ENCODE measurements around the gene SNTB2.
A peak's percentile ranks its signal among the peaks of the same experiment; 100 is the strongest.

Gene SNTB2

DNA sequence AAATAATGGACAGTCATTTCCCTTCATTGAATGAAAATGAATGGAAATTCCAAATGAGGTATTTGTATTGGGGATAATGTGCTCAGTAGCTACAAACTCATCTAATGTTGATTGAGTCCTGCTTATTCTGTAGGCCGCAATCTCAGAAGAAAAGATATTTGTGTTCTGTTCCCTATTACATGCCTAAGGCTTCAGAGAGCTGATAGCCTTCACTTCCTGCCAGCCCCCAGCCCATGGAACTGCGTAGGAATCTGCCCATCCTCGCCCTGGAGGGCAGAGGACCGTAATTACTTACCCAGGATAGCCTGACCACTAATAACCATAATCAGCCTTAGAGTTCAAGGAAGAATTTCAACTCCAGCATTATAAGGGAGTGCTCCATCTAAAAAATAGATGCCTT, 17.9 kb upstream of the SNTB2 start:
- Histone ChIP-seq H3K9ac (ENCODE audit: low read depth, low read length) (no peak overlapping the region), H3K36me3 (ENCODE audit: insufficient read depth, low read length) (peaks cover 34% of the 10 kb centered on the region), H3K4me1 (ENCODE audit: insufficient read depth, low read length) (peaks cover 16% of the 10 kb centered on the region), H3K9me3 (ENCODE audit: control insufficient read depth, insufficient read depth, low read length) (no peaks in the 10 kb centered on the region)

DNA sequence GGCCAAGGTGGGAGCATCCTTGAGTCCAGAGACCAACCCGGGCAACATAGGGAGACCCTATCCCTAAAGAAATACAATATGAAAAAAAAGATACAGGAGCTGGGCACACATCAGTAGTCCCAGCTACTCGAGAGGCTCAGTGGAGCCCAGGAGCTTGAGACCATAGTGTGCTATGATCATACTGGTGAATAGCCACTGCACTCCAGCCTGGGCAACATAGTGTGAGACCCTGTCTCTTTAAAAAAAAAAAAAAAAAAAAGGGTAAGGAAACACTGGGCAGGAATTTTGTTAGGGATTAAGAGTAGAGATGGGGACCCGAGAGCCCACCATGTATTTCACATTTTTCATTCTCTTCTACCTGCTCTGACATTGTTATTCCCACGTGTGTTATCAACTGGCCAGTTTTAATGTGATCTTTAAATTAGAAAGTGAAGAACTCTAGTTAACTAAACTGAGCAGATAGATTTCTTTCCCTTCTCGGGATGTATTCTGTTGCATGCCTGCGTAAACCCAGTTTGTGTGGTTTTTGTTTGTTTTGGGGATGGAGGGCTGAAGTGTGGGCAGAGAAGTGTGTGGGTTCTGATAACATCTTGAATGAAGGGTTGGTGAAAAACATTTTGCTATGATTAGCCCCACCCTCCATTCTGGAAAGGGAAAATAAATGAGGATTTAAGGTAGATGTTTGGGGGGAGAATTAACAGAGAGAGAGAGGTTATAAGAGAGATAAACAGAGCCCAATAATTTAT, 17.2 kb upstream of the SNTB2 start:
- Histone ChIP-seq H3K4me1 (ENCODE audit: insufficient read depth, low read length) (peaks cover 16% of the 10 kb centered on the region), H3K36me3 (ENCODE audit: insufficient read depth, low read length) (peaks cover 32% of the 10 kb centered on the region)

DNA sequence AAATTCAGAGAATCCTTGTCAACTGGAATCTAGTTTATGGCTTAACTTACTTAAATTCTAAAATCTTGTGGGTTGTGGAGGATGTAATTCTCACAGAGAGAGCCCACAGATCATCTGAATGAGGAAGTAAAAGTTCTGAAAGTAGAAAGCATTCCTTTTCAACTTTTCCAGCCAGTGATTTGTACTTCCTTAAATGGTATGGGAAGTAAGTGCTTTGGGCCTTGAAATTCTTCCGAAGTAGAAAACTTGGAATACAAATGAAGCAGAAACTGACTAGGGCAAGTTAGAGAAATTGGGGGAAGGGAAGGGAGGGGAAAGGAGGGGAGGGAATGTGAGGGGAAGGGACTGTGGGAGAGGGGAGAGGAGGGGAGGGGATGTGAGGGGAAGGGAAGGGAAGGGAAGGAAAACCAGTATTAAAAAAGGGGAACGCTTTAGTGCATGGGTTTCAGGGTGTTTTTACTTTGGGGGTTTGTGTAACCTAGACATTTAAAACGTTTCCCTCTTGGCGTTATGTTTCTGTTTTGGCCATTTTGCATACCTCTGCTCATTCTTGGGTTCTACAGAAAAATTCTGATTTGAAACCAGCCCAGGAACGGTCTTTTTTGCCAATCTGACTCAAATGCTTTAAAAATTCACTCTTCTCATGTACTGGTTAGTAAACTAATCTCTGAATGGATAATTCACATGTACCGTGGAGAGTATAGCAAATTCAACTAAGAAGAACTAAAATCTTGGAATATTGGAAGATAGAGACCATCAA, 15.5 kb upstream of the SNTB2 start:
- Histone ChIP-seq H3K9ac (ENCODE audit: low read depth, low read length) (no peak overlapping the region), H3K36me3 (ENCODE audit: insufficient read depth, low read length) (peaks cover 19% of the 10 kb centered on the region), H3K9me3 (ENCODE audit: control insufficient read depth, insufficient read depth, low read length) (no peaks in the 10 kb centered on the region), H3K4me1 (ENCODE audit: insufficient read depth, low read length) (peaks cover 16% of the 10 kb centered on the region)

More for the DNA sequence above, 17.2 kb upstream of the SNTB2 start:
- H3K9ac ChIP-seq (ENCODE audit: low read depth, low read length): no peak overlapping the region
- no peaks in the 10 kb centered on the region for H3K9me3 ChIP-seq (ENCODE audit: control insufficient read depth, insufficient read depth, low read length)

DNA sequence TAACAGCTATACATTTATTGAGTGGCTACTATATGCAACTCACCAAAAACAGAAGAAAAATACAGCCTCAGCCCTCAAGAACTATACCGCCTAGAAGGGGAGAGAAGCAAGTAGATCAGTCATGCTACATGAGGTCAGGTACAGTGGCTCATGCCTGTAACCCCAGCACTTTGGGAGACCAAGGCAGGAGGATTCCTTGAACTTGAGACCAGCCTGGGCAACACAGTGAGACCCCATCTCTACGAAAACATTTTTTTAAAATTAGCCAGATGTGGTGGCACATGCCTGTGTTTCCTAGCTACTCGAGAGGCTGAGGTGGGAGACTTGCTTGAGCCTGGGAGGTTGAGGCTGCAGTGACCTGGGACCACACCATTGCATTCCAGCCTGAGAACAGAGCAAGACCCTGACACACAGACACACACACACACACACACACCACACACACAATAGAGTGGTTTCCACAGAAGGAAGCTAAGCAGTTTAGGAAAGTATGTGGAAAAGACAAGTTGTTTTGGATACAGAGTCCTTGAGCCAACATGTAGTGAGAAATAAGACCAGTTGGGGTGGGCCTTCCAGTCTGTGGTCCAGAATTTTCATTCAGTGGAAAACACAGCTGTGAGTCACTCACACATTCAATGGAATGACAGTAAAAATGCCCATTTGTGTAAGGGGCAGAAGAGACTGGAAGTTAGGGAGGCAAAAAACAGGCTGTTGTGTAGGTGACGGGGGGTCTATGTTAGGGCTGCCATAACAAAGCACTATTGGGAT, 10.7 kb upstream of the SNTB2 start:
- Histone ChIP-seq H3K9ac (ENCODE audit: low read depth, low read length) (no peak overlapping the region), H3K9me3 (ENCODE audit: control insufficient read depth, insufficient read depth, low read length) (no peaks in the 10 kb centered on the region), H3K4me1 (ENCODE audit: insufficient read depth, low read length) (peaks cover 14% of the 10 kb centered on the region), H3K36me3 (ENCODE audit: insufficient read depth, low read length) (no peaks in the 10 kb centered on the region; the same call in 1 of the 2 replicates)

DNA sequence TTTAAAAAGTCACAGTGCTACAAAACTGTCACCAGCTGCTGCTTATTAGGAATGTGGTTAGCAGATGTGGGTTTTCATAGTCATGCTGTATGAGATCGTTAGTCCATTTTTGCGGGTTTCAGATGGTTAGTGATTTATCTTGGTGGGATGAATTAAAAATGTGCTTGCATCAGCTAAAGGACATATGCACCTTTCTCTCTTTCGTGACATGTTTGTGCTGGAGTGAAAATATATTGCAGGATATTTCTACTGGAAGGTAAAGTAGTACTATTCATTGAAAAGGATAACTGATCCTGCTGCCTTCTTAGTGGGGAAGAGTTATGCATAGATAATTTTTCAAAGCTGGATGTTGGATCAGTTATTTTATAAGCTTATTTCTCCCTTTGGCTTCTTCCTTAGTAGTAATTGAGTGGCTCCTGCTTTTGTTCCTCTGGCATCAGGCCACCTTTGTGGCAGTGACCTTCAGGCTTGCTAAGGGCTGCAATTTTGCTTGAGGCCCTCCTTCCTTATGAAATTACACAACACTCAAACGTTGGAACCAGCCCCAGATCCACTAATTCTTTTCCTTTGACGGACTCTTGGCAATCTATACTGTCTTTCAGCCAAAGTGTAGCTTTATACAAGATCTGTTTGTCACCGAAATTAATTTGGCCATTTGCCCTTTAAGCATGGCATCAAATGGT, 7.5 kb upstream of the SNTB2 start:
- no peak overlapping the region for H3K9ac ChIP-seq (ENCODE audit: low read depth, low read length)
- H3K36me3 ChIP-seq (ENCODE audit: insufficient read depth, low read length): no peaks in the 10 kb centered on the region
- H3K9me3 ChIP-seq (ENCODE audit: control insufficient read depth, insufficient read depth, low read length): no peaks in the 10 kb centered on the region
- H3K4me1 ChIP-seq (ENCODE audit: insufficient read depth, low read length): no peaks in the 10 kb centered on the region

DNA sequence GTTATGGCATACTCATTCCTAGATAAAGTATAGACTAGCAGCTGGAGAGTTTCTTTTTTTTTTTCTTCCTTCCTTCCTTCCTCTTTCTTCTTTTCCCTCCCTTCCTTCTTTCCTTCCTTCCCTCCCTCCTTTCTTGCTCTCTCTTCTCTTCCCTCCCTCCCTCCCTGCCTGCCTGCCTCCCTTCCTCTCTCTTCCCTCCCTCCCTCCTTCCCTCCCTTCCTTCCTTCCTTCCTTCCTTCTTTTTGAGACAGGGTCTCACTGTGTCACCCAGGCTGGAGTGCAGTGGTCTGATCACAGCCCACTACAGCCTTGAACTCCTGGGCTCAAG, 7.0 kb upstream of the SNTB2 start:
- Histone ChIP-seq H3K9me3 (ENCODE audit: control insufficient read depth, insufficient read depth, low read length) (no peaks in the 10 kb centered on the region), H3K36me3 (ENCODE audit: insufficient read depth, low read length) (no peaks in the 10 kb centered on the region), H3K9ac (ENCODE audit: low read depth, low read length) (no peak overlapping the region), H3K4me1 (ENCODE audit: insufficient read depth, low read length) (no peaks in the 10 kb centered on the region)

DNA sequence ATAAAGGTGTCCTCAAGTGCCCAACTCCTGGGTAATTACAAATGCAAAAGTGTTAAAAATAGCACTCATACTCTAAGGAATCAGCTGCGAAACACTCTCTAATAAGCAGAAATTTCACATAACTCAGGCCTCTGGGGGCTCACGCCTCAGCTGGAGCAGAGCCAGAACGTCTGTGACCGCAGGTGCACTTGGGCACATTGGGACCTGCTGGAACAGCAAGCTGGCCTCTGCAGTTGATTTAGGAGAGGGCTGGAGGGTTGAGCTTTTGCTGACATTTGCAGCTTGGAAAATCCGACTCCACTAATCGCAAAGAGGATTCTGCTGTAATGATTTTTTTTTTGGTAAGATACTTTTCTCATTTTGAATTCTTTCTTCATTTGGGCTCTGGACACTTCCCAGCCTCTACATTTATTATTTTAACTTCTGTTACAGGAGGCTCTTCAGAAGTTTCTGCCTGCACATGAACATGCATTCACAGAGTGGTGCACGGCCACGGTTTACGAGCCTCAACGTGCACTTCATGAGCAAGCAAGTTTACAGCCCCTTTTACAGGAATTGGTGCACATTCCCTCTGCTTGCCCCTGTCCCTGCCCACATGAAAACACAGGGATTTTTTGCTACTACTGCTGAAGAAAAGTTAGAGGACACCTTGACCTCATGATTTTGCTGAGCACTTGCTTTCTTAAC, 4.1 kb upstream of the SNTB2 start:
- Histone ChIP-seq H3K36me3 (ENCODE audit: insufficient read depth, low read length) (no peaks in the 10 kb centered on the region), H3K9ac (ENCODE audit: low read depth, low read length) (no peak overlapping the region), H3K9me3 (ENCODE audit: control insufficient read depth, insufficient read depth, low read length) (no peaks in the 10 kb centered on the region), H3K4me1 (ENCODE audit: insufficient read depth, low read length) (no peaks in the 10 kb centered on the region; the same call in 1 of the 2 replicates)

DNA sequence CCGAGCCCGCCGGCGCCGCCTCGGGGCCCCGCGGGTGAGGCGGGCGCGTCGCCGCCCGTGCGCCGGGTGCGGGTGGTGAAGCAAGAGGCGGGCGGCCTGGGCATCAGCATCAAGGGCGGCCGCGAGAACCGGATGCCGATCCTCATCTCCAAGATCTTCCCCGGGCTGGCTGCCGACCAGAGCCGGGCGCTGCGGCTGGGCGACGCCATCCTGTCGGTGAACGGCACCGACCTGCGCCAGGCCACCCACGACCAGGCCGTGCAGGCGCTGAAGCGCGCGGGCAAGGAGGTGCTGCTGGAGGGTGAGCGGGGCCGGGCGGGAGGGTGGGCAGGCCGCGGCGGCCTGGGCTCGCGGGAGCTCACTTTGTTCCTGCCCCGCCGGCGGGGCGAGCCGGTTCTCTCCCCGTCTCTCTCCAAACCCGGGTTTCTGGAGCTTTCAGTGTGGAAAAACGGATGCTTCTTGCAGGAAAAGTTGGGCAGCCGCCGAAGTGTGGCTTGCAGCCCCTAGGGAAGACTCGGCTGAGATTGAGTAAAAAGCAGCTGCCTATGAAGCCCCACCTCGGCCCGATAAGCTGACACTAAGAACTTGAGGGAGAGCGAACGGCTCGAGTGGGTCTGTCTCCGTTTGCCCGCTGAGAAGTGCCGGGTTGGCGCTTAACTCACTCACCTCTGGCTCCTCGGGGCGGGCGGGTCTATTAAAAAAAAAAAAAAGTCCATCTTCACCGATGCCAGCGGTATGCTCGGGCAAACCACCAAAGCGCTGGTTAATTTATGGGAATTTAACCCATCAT, 677 bp downstream of the SNTB2 start:
- Histone ChIP-seq H3K9ac (ENCODE audit: low read depth, low read length) (peak overlapping the region; percentile 90), H3K36me3 (ENCODE audit: insufficient read depth, low read length) (no peaks in the 10 kb centered on the region), H3K4me1 (ENCODE audit: insufficient read depth, low read length) (peaks cover 14% of the 10 kb centered on the region), H3K9me3 (ENCODE audit: control insufficient read depth, insufficient read depth, low read length) (no peaks in the 10 kb centered on the region)

DNA sequence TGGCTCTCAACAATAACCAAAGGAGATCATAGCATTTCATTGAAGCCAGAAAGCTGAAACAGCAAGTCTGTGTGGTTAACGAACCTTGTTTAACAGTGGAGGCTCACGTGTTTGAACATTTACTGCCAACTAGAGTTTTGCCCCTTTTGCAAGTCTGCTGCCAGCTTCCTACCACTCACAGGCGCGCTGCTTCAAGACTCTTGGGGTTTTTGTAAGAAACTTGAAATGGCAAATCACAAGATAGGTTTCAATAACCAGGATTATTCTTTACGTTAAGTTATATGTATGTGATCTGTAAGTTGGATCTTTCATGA, 1.2 kb downstream of the SNTB2 start:
- Histone ChIP-seq H3K9ac (ENCODE audit: low read depth, low read length) (peak overlapping the region; percentile 90), H3K9me3 (ENCODE audit: control insufficient read depth, insufficient read depth, low read length) (no peaks in the 10 kb centered on the region), H3K4me1 (ENCODE audit: insufficient read depth, low read length) (peaks cover 14% of the 10 kb centered on the region), H3K36me3 (ENCODE audit: insufficient read depth, low read length) (no peaks in the 10 kb centered on the region)

DNA sequence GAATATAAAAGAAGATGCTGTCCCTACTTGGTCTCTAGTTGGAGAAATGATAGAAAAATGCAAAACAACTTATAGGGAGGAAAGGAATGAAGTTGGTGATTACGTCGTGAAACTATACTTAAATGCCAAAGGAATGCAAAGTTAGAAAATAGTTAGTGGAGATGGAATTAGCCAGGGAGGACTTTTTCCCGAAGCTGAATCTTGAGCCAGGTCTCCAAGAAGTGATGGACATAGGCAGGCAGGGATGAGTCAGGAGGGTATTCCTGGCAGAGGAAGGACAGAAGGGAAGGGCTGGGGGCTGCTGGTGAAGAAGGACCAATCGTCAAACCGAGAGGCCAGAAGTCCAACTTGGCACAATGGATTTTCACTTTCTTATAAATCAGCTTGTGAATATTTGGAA, 1.8 kb downstream of the SNTB2 start:
- no peaks in the 10 kb centered on the region for H3K36me3 ChIP-seq (ENCODE audit: insufficient read depth, low read length)
- peak overlapping the region; percentile 90; the same call in 1 of the 2 replicates for H3K9ac ChIP-seq (ENCODE audit: low read depth, low read length)

DNA sequence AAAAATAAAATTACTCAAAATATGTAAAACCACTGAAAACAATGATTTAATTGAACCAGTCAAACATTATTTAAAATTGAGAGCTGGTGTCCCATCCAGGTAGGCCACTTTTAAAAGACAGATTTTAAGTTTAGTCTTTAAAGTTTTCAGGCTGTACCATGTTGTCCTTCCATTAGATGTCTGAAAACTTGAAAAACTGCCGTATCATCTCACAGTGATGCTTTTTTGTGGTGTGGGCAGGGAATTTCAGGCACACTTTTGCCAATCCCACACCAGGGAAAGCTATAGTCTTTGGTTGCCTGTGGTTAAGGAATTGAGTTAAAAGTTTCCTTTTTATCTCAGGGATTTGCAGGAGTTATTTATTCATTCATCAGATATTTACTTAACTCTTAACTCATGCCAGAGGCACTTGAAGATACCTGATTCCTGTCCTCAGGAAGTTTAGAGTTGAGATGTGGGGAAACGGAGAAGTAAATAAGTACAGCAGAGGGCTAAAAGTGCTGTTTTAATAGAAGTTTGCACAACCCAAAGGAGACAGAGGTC, 3.2 kb downstream of the SNTB2 start:
- Histone ChIP-seq H3K4me1 (ENCODE audit: insufficient read depth, low read length) (peaks cover 14% of the 10 kb centered on the region), H3K36me3 (ENCODE audit: insufficient read depth, low read length) (no peaks in the 10 kb centered on the region), H3K9ac (ENCODE audit: low read depth, low read length) (no peak overlapping the region), H3K9me3 (ENCODE audit: control insufficient read depth, insufficient read depth, low read length) (no peaks in the 10 kb centered on the region)

More for the DNA sequence above, 1.8 kb downstream of the SNTB2 start:
- H3K9me3 ChIP-seq (ENCODE audit: control insufficient read depth, insufficient read depth, low read length): no peaks in the 10 kb centered on the region
- peaks cover 14% of the 10 kb centered on the region for H3K4me1 ChIP-seq (ENCODE audit: insufficient read depth, low read length)

DNA sequence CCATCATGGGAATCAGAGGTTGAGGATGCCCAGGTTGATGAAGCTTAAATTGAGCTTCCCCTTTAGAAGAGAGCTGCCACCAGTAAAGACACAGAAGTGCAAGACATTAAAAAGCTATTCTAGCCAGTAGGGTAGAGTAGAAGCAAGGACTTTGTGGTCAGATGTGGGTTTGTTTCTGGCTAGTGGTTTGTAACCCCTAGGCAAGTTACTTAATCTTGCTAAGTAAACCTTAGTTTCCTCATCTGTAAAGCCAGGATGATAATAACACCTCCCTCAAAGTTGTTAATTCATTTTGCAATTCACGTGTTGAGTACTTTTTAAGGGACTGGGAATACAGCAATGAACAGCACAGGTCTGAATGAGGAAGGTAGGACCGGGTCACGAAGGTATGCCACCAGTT, 3.6 kb downstream of the SNTB2 start:
- no peaks in the 10 kb centered on the region for H3K9me3 ChIP-seq (ENCODE audit: control insufficient read depth, insufficient read depth, low read length)
- H3K4me1 ChIP-seq (ENCODE audit: insufficient read depth, low read length): peaks cover 14% of the 10 kb centered on the region
- no peak overlapping the region for H3K9ac ChIP-seq (ENCODE audit: low read depth, low read length)
- H3K36me3 ChIP-seq (ENCODE audit: insufficient read depth, low read length): no peaks in the 10 kb centered on the region

DNA sequence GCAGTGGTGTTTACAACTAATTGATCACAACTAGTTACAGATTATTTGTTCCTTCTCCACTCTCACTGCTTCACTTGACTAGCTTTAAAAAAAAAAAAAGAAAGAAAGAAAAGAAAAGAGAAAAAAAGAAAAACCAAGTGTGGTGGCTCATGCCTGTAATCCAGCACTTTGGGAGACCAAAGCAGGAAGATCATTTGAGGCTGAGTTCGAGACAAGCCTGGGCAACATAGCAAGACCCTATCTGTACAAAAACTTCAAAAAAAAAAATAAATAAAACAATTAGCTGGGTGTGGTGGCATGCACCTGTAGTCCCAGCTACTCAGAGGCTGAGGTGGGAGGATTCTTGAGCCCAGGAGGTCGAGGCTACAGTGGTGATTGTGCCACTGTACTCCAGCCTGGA, 4.2 kb downstream of the SNTB2 start:
- Histone ChIP-seq H3K36me3 (ENCODE audit: insufficient read depth, low read length) (no peaks in the 10 kb centered on the region), H3K9ac (ENCODE audit: low read depth, low read length) (no peak overlapping the region), H3K4me1 (ENCODE audit: insufficient read depth, low read length) (peaks cover 14% of the 10 kb centered on the region), H3K9me3 (ENCODE audit: control insufficient read depth, insufficient read depth, low read length) (no peaks in the 10 kb centered on the region)

Measured in ES-I3 (cell line).